HL-60 (cell line): ENCODE data around the gene PATE4.

Experiments
- CTCF ChIP-seq: IDR thresholded peaks from one replicate; pipeline ENCODE4 v1.5.1; 2011; ENCODE audit warnings: low read length, control low read depth, inconsistent platforms; ENCODE audit not compliant: insufficient read depth
- POLR2AphosphoS5 ChIP-seq: IDR thresholded peaks from 2 replicates; pipeline ENCODE4 v1.6.1; 2012; ENCODE audit warnings: low read depth

DNA sequence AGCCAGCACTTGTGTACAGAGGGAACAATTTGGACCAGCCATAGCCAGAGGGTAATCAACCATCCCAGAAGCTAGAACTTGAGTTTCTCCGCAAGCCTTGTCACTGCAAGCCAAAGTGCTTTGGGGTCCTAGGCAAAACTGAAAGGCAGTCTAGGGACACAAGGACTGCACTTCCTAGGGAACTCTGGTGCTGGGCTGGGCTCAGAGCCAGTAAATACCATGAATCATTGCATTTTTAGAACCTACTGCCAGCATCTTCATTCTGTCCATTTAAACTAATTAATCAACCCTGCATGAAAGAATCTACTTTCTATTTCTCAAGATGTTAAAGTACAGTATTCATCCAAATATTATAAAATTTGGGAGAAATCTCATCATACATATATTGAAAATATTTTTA, 25.2 kb upstream of the PATE4 start:
- no peak for TF ChIP-seq POLR2AphosphoS5
- TF ChIP-seq CTCF, result no peak
